Measurements from ENCODE around the gene ISL2.

- no peak for TF ChIP-seq CTCF (conservative IDR thresholded peaks at IDR 0.05 in 1 of 2, IDR thresholded peaks at IDR 0.05 in 1 of 2; ENCODE audit: extremely low read depth in 1 of 2, insufficient read depth in 1 of 2, low read depth in 1 of 2, low read length in 2 of 2)
- TF ChIP-seq EZH2 (IDR thresholded peaks at IDR 0.05; ENCODE audit: borderline replicate concordance, low read length): no peak
Observed at GRCh38 chr15:76321171-76321570, 15.4 kb upstream of the ISL2 start.

All from mammary epithelial cell (primary cell).